Effector memory CD8-positive, alpha-beta T cell (primary cell): ENCODE measurements around the gene FILIP1.

ENCODE experiments used
- ATAC-seq: fragments of 150-1000 bp; cut with Tn5 transposase; replicated peaks from 2 replicates; pipeline ENCODE4 v1.10.0; 2021; ENCODE audit warnings: mild to moderate bottlenecking, moderate library complexity
- DNase-seq, 3 experiments: peaks; one replicate each; pipeline ENCODE4 v3.0.0; 2021
- H3K27ac Mint-ChIP-seq, 2 donors: one replicate each; pipeline ENCODE4 v1.8.0; 2022; ENCODE audit warnings: mild to moderate bottlenecking in 2 of 2, mixed read lengths in 2 of 2, moderate library complexity in 2 of 2
- H3K27me3 Mint-ChIP-seq, 2 donors: one replicate each; pipeline ENCODE4 v1.8.0; 2022; ENCODE audit warnings: mixed read lengths in 2 of 2
- H3K36me3 Mint-ChIP-seq: one replicate; pipeline ENCODE4 v1.8.0; 2022; ENCODE audit warnings: mild to moderate bottlenecking, moderate library complexity, mixed read lengths; ENCODE audit not compliant: insufficient read depth
- H3K4me1 Mint-ChIP-seq, 2 donors: one replicate each; pipeline ENCODE4 v1.8.0; 2022; ENCODE audit warnings: low read depth in 2 of 2, mixed read lengths in 2 of 2
- H3K4me3 Mint-ChIP-seq, 2 donors: one replicate each; pipeline ENCODE4 v1.8.0; 2022; ENCODE audit warnings: mild to moderate bottlenecking in 2 of 2, mixed read lengths in 2 of 2, moderate library complexity in 2 of 2
- H3K9me3 Mint-ChIP-seq, 2 donors: one replicate each; pipeline ENCODE4 v1.8.0; 2022; ENCODE audit warnings: mixed read lengths in 2 of 2

FILIP1 gene

GRCh38 chr6:75505424-75505823, 11.8 kb upstream of the FILIP1 start:
- peak overlapping the region in 1 of 2 donors; percentile 23 for H3K27ac Mint-ChIP-seq
- DNase-seq (no peak), ATAC-seq (no peak)
- no peak overlapping the region for H3K4me3 Mint-ChIP-seq
- H3K9me3 Mint-ChIP-seq = no peaks in the 10 kb centered on the region
- H3K4me1 Mint-ChIP-seq = no peaks in the 10 kb centered on the region
- no peaks in the 10 kb centered on the region for H3K36me3 Mint-ChIP-seq
- H3K27me3 Mint-ChIP-seq = no peaks in the 10 kb centered on the region

GRCh38 chr6:75504465-75505222, 11.0 kb upstream of the FILIP1 start:
- ATAC-seq (no peak), DNase-seq (no peak)
- Mint-ChIP-seq H3K4me3 (no peak overlapping the region), H3K27me3 (no peaks in the 10 kb centered on the region), H3K27ac (no peak overlapping the region), H3K4me1 (no peaks in the 10 kb centered on the region), H3K9me3 (no peaks in the 10 kb centered on the region), H3K36me3 (no peaks in the 10 kb centered on the region)

- Mint-ChIP-seq H3K4me3 (no peak overlapping the region), H3K27ac (no peak overlapping the region), H3K36me3 (no peaks in the 10 kb centered on the region), H3K27me3 (no peaks in the 10 kb centered on the region), H3K4me1 (no peaks in the 10 kb centered on the region), H3K9me3 (no peaks in the 10 kb centered on the region)
- ATAC-seq = no peak
- no peak for DNase-seq
These were observed 9.7 kb upstream of the FILIP1 start for GRCh38 chr6:75503291-75503690.

- DNase-seq (no peak), ATAC-seq (no peak)
- H3K9me3 Mint-ChIP-seq = no peaks in the 10 kb centered on the region
- H3K4me3 Mint-ChIP-seq = no peak overlapping the region
- H3K4me1 Mint-ChIP-seq = no peaks in the 10 kb centered on the region
- no peak overlapping the region for H3K27ac Mint-ChIP-seq
- no peaks in the 10 kb centered on the region for H3K36me3 Mint-ChIP-seq
- no peaks in the 10 kb centered on the region for H3K27me3 Mint-ChIP-seq
These were observed 9.3 kb upstream of the FILIP1 start for GRCh38 chr6:75502884-75503283.

- no peak for DNase-seq
These were observed 8.2 kb upstream of the FILIP1 start for GRCh38 chr6:75501756-75502155.

GRCh38 chr6:75499640-75500039, 6.0 kb upstream of the FILIP1 start:
- ATAC-seq (no peak), DNase-seq (no peak)
- H3K9me3 Mint-ChIP-seq = no peaks in the 10 kb centered on the region
- no peaks in the 10 kb centered on the region for H3K27me3 Mint-ChIP-seq
- H3K4me3 Mint-ChIP-seq = no peak overlapping the region
- H3K27ac Mint-ChIP-seq = no peak overlapping the region
- peaks cover 11 to 19% of the 10 kb centered on the region in 2 donors for H3K4me1 Mint-ChIP-seq
- peaks cover 4% of the 10 kb centered on the region for H3K36me3 Mint-ChIP-seq

More at GRCh38 chr6:75501756-75502155, 8.2 kb upstream of the FILIP1 start:
- H3K27ac Mint-ChIP-seq = no peak overlapping the region
- ATAC-seq = no peak
- no peaks in the 10 kb centered on the region for H3K9me3 Mint-ChIP-seq
- no peaks in the 10 kb centered on the region for H3K27me3 Mint-ChIP-seq
- no peak overlapping the region for H3K4me3 Mint-ChIP-seq
- H3K4me1 Mint-ChIP-seq = no peaks in the 10 kb centered on the region
- H3K36me3 Mint-ChIP-seq = no peaks in the 10 kb centered on the region

- no peak overlapping the region for H3K27ac Mint-ChIP-seq
- H3K4me1 Mint-ChIP-seq = peaks cover 11 to 23% of the 10 kb centered on the region in 2 donors
- H3K36me3 Mint-ChIP-seq = peaks cover 4% of the 10 kb centered on the region
- H3K27me3 Mint-ChIP-seq = no peaks in the 10 kb centered on the region
- ATAC-seq = no peak
- H3K4me3 Mint-ChIP-seq = no peak overlapping the region
- no peaks in the 10 kb centered on the region for H3K9me3 Mint-ChIP-seq
- DNase-seq = no peak
These were observed 5.3 kb upstream of the FILIP1 start for GRCh38 chr6:75498862-75499261.

GRCh38 chr6:75497994-75498393, 4.4 kb upstream of the FILIP1 start:
- H3K27me3 Mint-ChIP-seq = no peaks in the 10 kb centered on the region
- DNase-seq (no peak), ATAC-seq (no peak)
- no peaks in the 10 kb centered on the region for H3K9me3 Mint-ChIP-seq
- H3K4me3 Mint-ChIP-seq = no peak overlapping the region
- H3K27ac Mint-ChIP-seq = no peak overlapping the region
- peaks cover 4% of the 10 kb centered on the region for H3K36me3 Mint-ChIP-seq
- peaks cover 11 to 23% of the 10 kb centered on the region in 2 donors for H3K4me1 Mint-ChIP-seq

- H3K4me3 Mint-ChIP-seq = peak overlapping the region in 1 of 2 donors; percentile 79
- ATAC-seq (no peak), DNase-seq (no peak)
- peaks cover 4% of the 10 kb centered on the region for H3K36me3 Mint-ChIP-seq
- peak overlapping the region in 1 of 2 donors; percentile 92 for H3K27ac Mint-ChIP-seq
- peaks cover 11 to 23% of the 10 kb centered on the region in 2 donors for H3K4me1 Mint-ChIP-seq
- H3K9me3 Mint-ChIP-seq = no peaks in the 10 kb centered on the region
- H3K27me3 Mint-ChIP-seq = peaks cover 0 to 11% of the 10 kb centered on the region in 2 donors
These were observed 1.4 kb upstream of the FILIP1 start for GRCh38 chr6:75495011-75495410.

GRCh38 chr6:75494290-75494689, 690 bp upstream of the FILIP1 start:
- H3K27me3 Mint-ChIP-seq = peaks cover 0 to 11% of the 10 kb centered on the region in 2 donors
- DNase-seq (no peak), ATAC-seq (no peak)
- peaks cover 4% of the 10 kb centered on the region for H3K36me3 Mint-ChIP-seq
- H3K9me3 Mint-ChIP-seq = no peaks in the 10 kb centered on the region
- peaks cover 11 to 23% of the 10 kb centered on the region in 2 donors for H3K4me1 Mint-ChIP-seq
- H3K4me3 Mint-ChIP-seq = no peak overlapping the region
- peak overlapping the region in 1 of 2 donors; percentile 92 for H3K27ac Mint-ChIP-seq

GRCh38 chr6:75492386-75493153, 1.0 kb downstream of the FILIP1 start:
- Mint-ChIP-seq H3K27me3 (peaks cover 7 to 25% of the 10 kb centered on the region in 2 donors), H3K9me3 (no peaks in the 10 kb centered on the region)
- ATAC-seq = no peak

GRCh38 chr6:75491291-75491690, 2.3 kb downstream of the FILIP1 start:
- H3K36me3 Mint-ChIP-seq = peaks cover under 1% of the 10 kb centered on the region
- no peak overlapping the region for H3K27ac Mint-ChIP-seq
- peaks cover 9 to 19% of the 10 kb centered on the region in 2 donors for H3K4me1 Mint-ChIP-seq
- no peak for DNase-seq
- ATAC-seq = no peak
- H3K4me3 Mint-ChIP-seq = no peak overlapping the region
- H3K9me3 Mint-ChIP-seq = no peaks in the 10 kb centered on the region
- H3K27me3 Mint-ChIP-seq = peaks cover 7 to 28% of the 10 kb centered on the region in 2 donors

More at GRCh38 chr6:75492386-75493153, 1.0 kb downstream of the FILIP1 start:
- no peak for DNase-seq
- no peak overlapping the region for H3K4me3 Mint-ChIP-seq
- H3K27ac Mint-ChIP-seq = no peak overlapping the region
- H3K36me3 Mint-ChIP-seq = peaks cover 4% of the 10 kb centered on the region
- H3K4me1 Mint-ChIP-seq = peaks cover 11 to 23% of the 10 kb centered on the region in 2 donors

GRCh38 chr6:75490706-75491105, 2.9 kb downstream of the FILIP1 start:
- Mint-ChIP-seq H3K27ac (no peak overlapping the region), H3K27me3 (peaks cover 7 to 28% of the 10 kb centered on the region in 2 donors), H3K9me3 (no peaks in the 10 kb centered on the region), H3K36me3 (no peaks in the 10 kb centered on the region), H3K4me3 (no peak overlapping the region), H3K4me1 (peaks cover 5 to 13% of the 10 kb centered on the region in 2 donors)
- ATAC-seq (no peak), DNase-seq (no peak)

- Mint-ChIP-seq H3K27ac (no peak overlapping the region), H3K9me3 (no peaks in the 10 kb centered on the region), H3K4me1 (no peaks in the 10 kb centered on the region), H3K4me3 (no peak overlapping the region), H3K36me3 (no peaks in the 10 kb centered on the region), H3K27me3 (peaks cover 7 to 28% of the 10 kb centered on the region in 2 donors)
- no peak for DNase-seq
- ATAC-seq = no peak
These were observed 4.6 kb downstream of the FILIP1 start for GRCh38 chr6:75489025-75489424.
